Epithelial cell of esophagus (primary cell): ENCODE measurements around the gene TRIO.

Experiments used
- DNase-seq: peaks from one replicate; pipeline ENCODE4 v3.0.0; 2010; ENCODE audit warnings: low read depth
- H3K4me3 ChIP-seq: 2 replicates; pipeline ENCODE4 v1.5.1; 2011; ENCODE audit warnings: mild to moderate bottlenecking, low read length, control low read depth
- CTCF ChIP-seq: IDR thresholded peaks from 2 replicates; pipeline ENCODE4 v1.5.1; 2011; ENCODE audit warnings: low read depth, mild to moderate bottlenecking, low read length, control low read depth, inconsistent platforms; ENCODE audit not compliant: insufficient read depth; ENCODE audit errors: missing control alignments

Gene TRIO

GRCh38 chr5:14216372-14216771 is 73.2 kb downstream of the TRIO start:
- no peak for TF ChIP-seq CTCF
- no peak overlapping the region for H3K4me3 ChIP-seq
- DNase-seq: no peak

GRCh38 chr5:14216902-14217301 is 73.8 kb downstream of the TRIO start:
- no peak overlapping the region for H3K4me3 ChIP-seq
- no peak for DNase-seq
- TF ChIP-seq CTCF: no peak

- DNase-seq: no peak
- H3K4me3 ChIP-seq: no peak overlapping the region
- TF ChIP-seq CTCF: no peak
Observed at GRCh38 chr5:14217587-14217986, 74.4 kb downstream of the TRIO start.

DNA sequence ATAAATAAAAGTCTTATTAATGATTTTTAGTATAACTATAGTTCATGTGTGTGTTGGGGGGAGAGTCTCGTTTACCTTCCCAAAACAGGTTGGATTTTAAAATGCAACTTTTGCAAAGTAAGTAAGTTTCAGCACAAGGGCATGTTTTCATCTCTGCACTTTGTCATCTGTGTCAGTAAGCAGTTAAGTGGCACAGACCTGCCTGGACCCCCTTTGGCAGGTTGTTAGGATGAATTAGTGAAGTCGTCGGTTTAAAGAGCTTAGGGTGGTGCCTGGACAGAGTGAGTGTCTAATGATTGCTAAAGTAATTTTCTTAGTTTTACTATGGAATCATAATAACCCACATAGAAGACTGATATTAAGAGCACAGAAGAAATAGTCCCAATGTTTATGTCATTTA is 74.9 kb downstream of the TRIO start:
- no peak for DNase-seq
- no peak overlapping the region for H3K4me3 ChIP-seq
- no peak for TF ChIP-seq CTCF

DNA sequence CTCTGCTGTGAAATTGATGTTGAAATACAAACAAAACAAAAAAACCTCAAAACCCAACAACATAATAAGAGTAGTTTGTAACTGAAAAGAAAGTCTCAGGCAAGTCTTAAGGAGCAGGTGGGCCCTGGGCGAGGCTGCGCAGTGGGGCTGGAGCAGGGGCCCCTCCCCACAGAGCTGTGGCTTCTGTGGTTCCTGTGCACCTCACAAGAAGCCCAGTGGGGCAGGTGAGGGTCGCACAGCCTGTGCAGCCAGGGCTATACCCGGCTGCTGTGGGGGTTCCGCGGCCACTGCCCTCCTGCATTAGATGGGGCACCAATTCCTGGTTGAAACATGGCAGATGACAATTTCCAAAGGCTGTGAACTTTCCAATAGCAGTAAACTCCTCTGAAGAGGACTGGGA is 75.3 kb downstream of the TRIO start:
- no peak for DNase-seq
- H3K4me3 ChIP-seq: no peak overlapping the region
- TF ChIP-seq CTCF: no peak

GRCh38 chr5:14218897-14219573 is 75.9 kb downstream of the TRIO start:
- TF ChIP-seq CTCF: no peak
- no peak overlapping the region for H3K4me3 ChIP-seq
- no peak for DNase-seq
